Measurements from ENCODE around the gene GALNT15. TPM values are rescaled to one million over a fixed set of nuclear protein-coding genes. Genes with fewer than 3 reads are reported as not detected.

The GALNT15 gene
- total and polyA plus RNA-seq, 2 donors = 2.6 to 41.2 TPM

DNA sequence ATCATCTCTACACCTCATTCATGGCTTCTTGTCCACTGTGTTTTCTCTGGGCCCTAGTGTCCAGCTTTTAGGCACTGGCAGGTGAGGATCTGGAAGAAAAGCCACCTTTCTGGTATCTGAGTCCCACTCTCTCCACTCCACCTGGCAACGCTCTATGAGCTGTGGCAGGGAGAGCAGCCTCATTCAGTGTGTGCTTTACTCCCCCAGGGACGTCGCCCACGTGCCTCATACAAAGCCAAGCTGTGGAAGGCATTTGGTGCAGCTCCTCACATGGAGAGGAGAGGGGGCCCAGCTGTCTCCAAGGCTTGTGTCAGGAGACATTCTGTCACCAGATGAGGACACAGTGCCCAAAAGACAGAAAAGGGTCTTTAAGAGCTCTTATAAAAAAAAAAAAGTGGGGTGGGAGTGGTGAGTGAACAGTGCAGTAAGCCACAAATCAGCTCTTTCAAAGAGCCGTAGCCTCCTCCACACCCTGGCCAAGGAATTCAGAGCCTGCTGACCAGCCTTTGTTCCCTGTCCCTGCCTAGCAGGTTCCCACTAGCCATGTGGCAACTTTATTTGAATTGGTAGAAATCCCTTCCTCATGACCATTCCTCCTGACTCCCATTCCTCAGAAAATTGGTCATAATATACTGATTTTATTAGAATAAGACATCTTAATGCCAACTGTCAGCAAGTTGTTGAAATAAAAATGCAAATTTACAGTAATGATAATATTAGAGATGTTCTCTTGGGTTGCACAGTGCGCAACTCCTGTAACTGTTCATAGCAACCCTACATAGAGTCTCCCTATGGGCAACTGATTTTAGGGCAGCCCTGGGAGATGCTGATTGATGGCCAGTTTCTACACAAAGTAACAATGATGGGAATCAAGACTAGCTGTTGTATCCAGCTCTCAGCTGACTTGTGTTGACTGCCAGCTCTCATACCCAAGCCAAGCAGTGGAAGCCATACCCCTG lies 29.5 kb downstream of the GALNT15 start:
- H3K27me3 ChIP-seq (ENCODE audit: control insufficient read depth in 2 of 2, insufficient read depth in 1 of 2, low read length in 1 of 2) = no peaks in the 10 kb centered on the region
- no peak for DNase-seq (ENCODE audit: low read depth in 6 of 9, low spot score in 9 of 9)

DNA sequence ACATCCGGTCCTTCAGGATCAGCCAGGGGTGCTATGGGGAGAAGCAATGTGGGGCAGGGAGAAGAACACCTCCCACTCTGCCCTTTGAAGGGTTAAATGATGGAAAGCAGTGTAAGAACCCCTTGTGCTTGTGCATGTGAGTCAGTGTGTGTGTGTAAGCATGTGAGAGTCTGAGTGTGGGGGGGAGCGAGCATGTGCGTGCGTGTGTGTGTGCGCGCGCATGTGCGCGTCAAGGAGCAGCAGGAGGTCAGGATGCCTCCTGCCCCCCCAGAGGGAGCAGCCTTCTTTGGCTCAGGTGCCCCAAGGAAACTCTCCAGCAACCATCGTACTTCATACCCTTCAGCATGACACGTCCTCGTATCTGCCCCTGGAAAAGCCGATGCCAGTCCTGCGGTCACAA lies 30.3 kb downstream of the GALNT15 start:
- H3K4me1 ChIP-seq (ENCODE audit: control insufficient read depth in 2 of 2, insufficient read depth in 2 of 2, low read length in 2 of 2) = no peaks in the 10 kb centered on the region
- no peak for DNase-seq (ENCODE audit: low read depth in 6 of 9, low spot score in 9 of 9)
- no peaks in the 10 kb centered on the region for H3K9me3 ChIP-seq (ENCODE audit: control insufficient read depth in 2 of 2, insufficient read depth in 1 of 2, low read length in 1 of 2)
- WGBS = 99% methylated on average over 14 of the region's 14 CpGs
- no peak overlapping the region for H3K27ac ChIP-seq (ENCODE audit: low read depth in 1 of 2, low read length in 1 of 2)
- no peak overlapping the region for H3K4me3 ChIP-seq (ENCODE audit: low read length in 2 of 2)
- H3K27me3 ChIP-seq (ENCODE audit: control insufficient read depth in 2 of 2, insufficient read depth in 1 of 2, low read length in 1 of 2) = no peaks in the 10 kb centered on the region
- H3K36me3 ChIP-seq (ENCODE audit: control insufficient read depth in 2 of 2, insufficient read depth in 2 of 2, low read length in 1 of 2) = no peaks in the 10 kb centered on the region

More for the DNA sequence above, 29.5 kb downstream of the GALNT15 start:
- no peak overlapping the region for H3K27ac ChIP-seq (ENCODE audit: low read depth in 1 of 2, low read length in 1 of 2)
- H3K4me3 ChIP-seq (ENCODE audit: low read length in 2 of 2) = no peak overlapping the region
- H3K36me3 ChIP-seq (ENCODE audit: control insufficient read depth in 2 of 2, insufficient read depth in 2 of 2, low read length in 1 of 2) = no peaks in the 10 kb centered on the region
- 96% methylated on average over 6 of the region's 6 CpGs for WGBS
- no peaks in the 10 kb centered on the region for H3K9me3 ChIP-seq (ENCODE audit: control insufficient read depth in 2 of 2, insufficient read depth in 1 of 2, low read length in 1 of 2)
- H3K4me1 ChIP-seq (ENCODE audit: control insufficient read depth in 2 of 2, insufficient read depth in 2 of 2, low read length in 2 of 2) = no peaks in the 10 kb centered on the region

DNA sequence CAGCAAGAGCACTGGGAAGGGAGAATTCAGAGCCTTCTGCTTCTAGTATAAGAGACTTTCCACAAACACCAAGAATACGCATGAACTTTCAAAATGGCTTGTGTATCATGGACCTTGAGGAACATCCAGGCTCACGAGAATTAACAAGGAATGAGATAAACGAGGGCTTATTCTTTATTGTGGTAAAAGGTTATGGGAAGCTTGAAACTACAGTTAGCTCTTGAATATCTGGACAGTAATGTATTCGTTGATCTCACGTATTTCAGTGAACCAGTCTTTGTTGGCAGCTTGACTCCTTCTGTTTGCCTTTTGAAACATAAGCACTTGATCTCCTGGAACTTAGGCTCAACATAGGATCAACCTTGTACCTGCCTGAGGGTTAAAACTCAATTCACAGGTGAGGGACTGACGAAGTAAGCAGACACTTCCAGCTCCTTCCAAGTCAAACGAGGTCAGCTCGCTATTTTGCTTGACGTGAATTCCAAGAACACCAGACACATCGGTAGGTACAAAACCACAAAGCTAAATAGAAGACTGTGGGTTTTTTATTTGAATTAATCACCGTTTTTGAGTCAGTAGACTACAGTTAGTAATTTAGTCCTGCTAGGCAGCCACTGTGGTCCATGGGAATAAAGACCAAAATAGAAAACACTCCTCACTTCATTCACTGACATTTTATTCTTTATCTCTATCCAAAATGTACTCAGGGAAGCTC lies 30.8 kb downstream of the GALNT15 start:
- no peaks in the 10 kb centered on the region for H3K9me3 ChIP-seq (ENCODE audit: control insufficient read depth in 2 of 2, insufficient read depth in 1 of 2, low read length in 1 of 2)
- H3K36me3 ChIP-seq (ENCODE audit: control insufficient read depth in 2 of 2, insufficient read depth in 2 of 2, low read length in 1 of 2) = no peaks in the 10 kb centered on the region
- H3K4me1 ChIP-seq (ENCODE audit: control insufficient read depth in 2 of 2, insufficient read depth in 2 of 2, low read length in 2 of 2) = no peaks in the 10 kb centered on the region
- H3K27ac ChIP-seq (ENCODE audit: low read depth in 1 of 2, low read length in 1 of 2) = no peak overlapping the region
- H3K4me3 ChIP-seq (ENCODE audit: low read length in 2 of 2) = no peak overlapping the region
- DNase-seq (ENCODE audit: low read depth in 6 of 9, low spot score in 9 of 9) = no peak
- 60% methylated on average over 11 of the region's 11 CpGs for WGBS
- H3K27me3 ChIP-seq (ENCODE audit: control insufficient read depth in 2 of 2, insufficient read depth in 1 of 2, low read length in 1 of 2) = no peaks in the 10 kb centered on the region

DNA sequence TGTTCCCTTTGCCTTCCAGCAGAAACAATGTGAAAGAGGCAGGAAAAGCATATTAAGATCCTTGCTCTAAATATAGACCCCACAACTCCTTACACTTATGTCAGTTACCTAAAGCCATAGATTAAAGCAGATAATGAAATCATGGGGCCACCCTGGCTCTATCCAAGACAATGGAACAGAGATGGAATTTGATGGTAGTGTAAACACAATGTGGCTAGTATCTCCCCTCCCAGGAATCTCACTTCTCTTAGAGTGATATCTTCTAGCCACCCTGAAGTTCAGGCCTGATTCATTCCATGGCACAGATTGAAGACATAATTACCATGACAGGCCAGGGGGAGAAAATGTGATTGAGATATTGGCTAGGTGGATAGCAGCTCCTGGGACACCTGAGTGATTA lies 32.6 kb downstream of the GALNT15 start:
- Histone ChIP-seq H3K36me3 (ENCODE audit: control insufficient read depth in 2 of 2, insufficient read depth in 2 of 2, low read length in 1 of 2) (no peaks in the 10 kb centered on the region), H3K4me1 (ENCODE audit: control insufficient read depth in 2 of 2, insufficient read depth in 2 of 2, low read length in 2 of 2) (no peaks in the 10 kb centered on the region), H3K27me3 (ENCODE audit: control insufficient read depth in 2 of 2, insufficient read depth in 1 of 2, low read length in 1 of 2) (no peaks in the 10 kb centered on the region), H3K4me3 (ENCODE audit: low read length in 2 of 2) (no peak overlapping the region), H3K27ac (ENCODE audit: low read depth in 1 of 2, low read length in 1 of 2) (no peak overlapping the region), H3K9me3 (ENCODE audit: control insufficient read depth in 2 of 2, insufficient read depth in 1 of 2, low read length in 1 of 2) (no peaks in the 10 kb centered on the region)
- DNase-seq (ENCODE audit: low read depth in 6 of 9, low spot score in 9 of 9) = no peak

- no peak for DNase-seq (ENCODE audit: low read depth in 6 of 9, low spot score in 9 of 9)
- Histone ChIP-seq H3K36me3 (ENCODE audit: control insufficient read depth in 2 of 2, insufficient read depth in 2 of 2, low read length in 1 of 2) (peaks cover 0 to 2% of the 10 kb centered on the region in 2 donors), H3K27ac (ENCODE audit: low read depth in 1 of 2, low read length in 1 of 2) (no peak overlapping the region), H3K27me3 (ENCODE audit: control insufficient read depth in 2 of 2, insufficient read depth in 1 of 2, low read length in 1 of 2) (no peaks in the 10 kb centered on the region), H3K4me1 (ENCODE audit: control insufficient read depth in 2 of 2, insufficient read depth in 2 of 2, low read length in 2 of 2) (no peaks in the 10 kb centered on the region), H3K4me3 (ENCODE audit: low read length in 2 of 2) (no peak overlapping the region), H3K9me3 (ENCODE audit: control insufficient read depth in 2 of 2, insufficient read depth in 1 of 2, low read length in 1 of 2) (no peaks in the 10 kb centered on the region)
- 90% methylated on average over 9 of the region's 9 CpGs for WGBS
These were observed 36.9 kb downstream of the GALNT15 start for GRCh38 chr3:16211176-16211904.

DNA sequence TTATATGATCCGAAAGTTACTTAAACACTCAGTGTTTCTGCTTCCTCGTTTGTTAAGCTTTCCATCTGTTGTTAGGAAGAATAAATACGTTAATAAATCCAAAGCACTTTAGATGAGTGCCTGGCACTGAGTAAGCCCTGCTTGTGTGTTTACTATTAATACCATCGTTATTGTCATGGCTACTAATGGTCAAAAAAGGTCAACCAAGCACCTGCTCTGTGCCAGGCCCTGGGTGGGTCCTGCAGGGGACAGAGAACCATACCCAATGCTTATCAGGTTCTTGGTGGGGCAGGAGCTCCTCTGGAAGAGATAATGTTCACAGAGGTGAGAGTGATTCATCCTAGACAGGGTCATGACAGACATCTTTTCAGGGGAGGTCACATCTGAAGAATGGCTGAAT lies 39.9 kb downstream of the GALNT15 start:
- WGBS = 85% methylated on average over 4 of the region's 4 CpGs
- Histone ChIP-seq H3K4me3 (ENCODE audit: low read length in 2 of 2) (no peak overlapping the region), H3K36me3 (ENCODE audit: control insufficient read depth in 2 of 2, insufficient read depth in 2 of 2, low read length in 1 of 2) (peaks cover 0 to 2% of the 10 kb centered on the region in 2 donors), H3K9me3 (ENCODE audit: control insufficient read depth in 2 of 2, insufficient read depth in 1 of 2, low read length in 1 of 2) (no peaks in the 10 kb centered on the region), H3K4me1 (ENCODE audit: control insufficient read depth in 2 of 2, insufficient read depth in 2 of 2, low read length in 2 of 2) (no peaks in the 10 kb centered on the region), H3K27ac (ENCODE audit: low read depth in 1 of 2, low read length in 1 of 2) (no peak overlapping the region), H3K27me3 (ENCODE audit: control insufficient read depth in 2 of 2, insufficient read depth in 1 of 2, low read length in 1 of 2) (no peaks in the 10 kb centered on the region)
- DNase-seq (ENCODE audit: low read depth in 6 of 9, low spot score in 9 of 9) = no peak

GRCh38 chr3:16216373-16216935 lies 42.0 kb downstream of the GALNT15 start:
- Histone ChIP-seq H3K4me3 (ENCODE audit: low read length in 2 of 2) (no peak overlapping the region), H3K36me3 (ENCODE audit: control insufficient read depth in 2 of 2, insufficient read depth in 2 of 2, low read length in 1 of 2) (peaks cover 0 to 2% of the 10 kb centered on the region in 2 donors), H3K27me3 (ENCODE audit: control insufficient read depth in 2 of 2, insufficient read depth in 1 of 2, low read length in 1 of 2) (no peaks in the 10 kb centered on the region), H3K9me3 (ENCODE audit: control insufficient read depth in 2 of 2, insufficient read depth in 1 of 2, low read length in 1 of 2) (no peaks in the 10 kb centered on the region), H3K4me1 (ENCODE audit: control insufficient read depth in 2 of 2, insufficient read depth in 2 of 2, low read length in 2 of 2) (no peaks in the 10 kb centered on the region), H3K27ac (ENCODE audit: low read depth in 1 of 2, low read length in 1 of 2) (no peak overlapping the region)
- WGBS = 95% methylated on average over 17 of the region's 17 CpGs
- no peak for DNase-seq (ENCODE audit: low read depth in 6 of 9, low spot score in 9 of 9)

DNA sequence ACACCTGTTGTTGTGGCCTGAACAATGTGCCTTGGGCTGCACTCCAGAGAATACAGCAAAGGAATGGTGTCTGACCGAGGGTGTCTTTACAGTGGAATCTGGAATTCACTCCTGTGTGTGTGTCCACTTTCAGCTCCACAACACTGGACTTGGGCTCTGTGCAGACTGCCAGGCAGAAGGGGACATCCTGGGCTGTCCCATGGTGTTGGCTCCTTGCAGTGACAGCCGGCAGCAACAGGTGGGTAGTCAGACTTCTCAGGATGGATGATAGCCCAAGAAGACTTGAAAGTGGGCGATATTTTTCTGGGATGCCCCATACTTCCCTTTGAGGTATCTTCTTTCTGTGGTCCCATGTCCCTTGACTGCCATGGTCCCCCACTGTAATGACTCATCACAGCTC lies 45.3 kb downstream of the GALNT15 start:
- no peaks in the 10 kb centered on the region for H3K27me3 ChIP-seq (ENCODE audit: control insufficient read depth in 2 of 2, insufficient read depth in 1 of 2, low read length in 1 of 2)
- WGBS = 98% methylated on average over 3 of the region's 3 CpGs

More for the DNA sequence above, 45.3 kb downstream of the GALNT15 start:
- H3K27ac ChIP-seq (ENCODE audit: low read depth in 1 of 2, low read length in 1 of 2) = no peak overlapping the region
- H3K9me3 ChIP-seq (ENCODE audit: control insufficient read depth in 2 of 2, insufficient read depth in 1 of 2, low read length in 1 of 2) = no peaks in the 10 kb centered on the region
- H3K4me3 ChIP-seq (ENCODE audit: low read length in 2 of 2) = no peak overlapping the region
- DNase-seq (ENCODE audit: low read depth in 6 of 9, low spot score in 9 of 9) = no peak
- H3K4me1 ChIP-seq (ENCODE audit: control insufficient read depth in 2 of 2, insufficient read depth in 2 of 2, low read length in 2 of 2) = no peaks in the 10 kb centered on the region
- no peaks in the 10 kb centered on the region for H3K36me3 ChIP-seq (ENCODE audit: control insufficient read depth in 2 of 2, insufficient read depth in 2 of 2, low read length in 1 of 2)

All from thymus (tissue), 11 donors.